Measurements from ENCODE around the gene PCDH10. TPM values are rescaled to one million over a fixed set of nuclear protein-coding genes. Genes with fewer than 3 reads are reported as not detected.
"Not testable (repeated sequence)": the region's sequence is repeated elsewhere in the genome, so short reads cannot be mapped to it uniquely, and the experiment has no call there.

The PCDH10 gene
- total RNA-seq, 2 donors from 2014 or later, result not detected

- H3K36me3 Mint-ChIP-seq (ENCODE audit: insufficient read depth in 2 of 2), result no peaks in the 10 kb centered on the region
- no peaks in the 10 kb centered on the region for H3K27me3 Mint-ChIP-seq (ENCODE audit: low read depth)
- H3K27ac Mint-ChIP-seq, result no peak overlapping the region
- H3K4me1 Mint-ChIP-seq (ENCODE audit: low read depth), result no peaks in the 10 kb centered on the region
- H3K4me3 Mint-ChIP-seq, result no peak overlapping the region
- DNase-seq (no peak), ATAC-seq (replicated peaks in 1 of 2) (no peak)
- peaks cover 8% of the 10 kb centered on the region in 2 donors for H3K9me3 Mint-ChIP-seq
Observed at GRCh38 chr4:133208694-133209285, 59.7 kb downstream of the PCDH10 start.

DNA sequence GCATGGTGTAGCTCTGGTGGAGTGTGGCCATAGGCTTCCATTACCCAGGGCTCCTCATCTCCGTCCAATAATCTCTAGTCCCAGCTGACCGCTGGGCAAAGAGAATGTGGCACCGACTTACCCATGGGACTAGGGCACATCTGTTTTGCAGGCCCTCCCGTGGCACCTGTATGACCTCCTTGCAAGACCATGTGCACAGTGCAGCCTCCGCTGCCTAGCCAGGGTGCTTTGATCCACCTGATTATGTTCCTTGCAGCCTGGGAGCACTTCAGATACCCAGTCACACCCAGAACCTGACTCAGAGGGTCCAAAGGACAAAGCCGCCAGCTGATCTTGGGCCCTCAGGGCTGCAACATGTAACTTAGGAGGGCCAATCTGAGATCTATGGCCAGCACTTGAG lies 84.8 kb downstream of the PCDH10 start:
- peaks cover 2 to 4% of the 10 kb centered on the region in 2 donors for H3K9me3 Mint-ChIP-seq
- no peak overlapping the region for H3K27ac Mint-ChIP-seq
- peaks cover 0 to 2% of the 10 kb centered on the region in 2 donors for H3K36me3 Mint-ChIP-seq (ENCODE audit: insufficient read depth in 2 of 2)
- DNase-seq, result no peak
- no peaks in the 10 kb centered on the region for H3K27me3 Mint-ChIP-seq (ENCODE audit: low read depth)
- H3K4me1 Mint-ChIP-seq (ENCODE audit: low read depth), result no peaks in the 10 kb centered on the region
- ATAC-seq (replicated peaks in 1 of 2), result no peak
- no peak overlapping the region for H3K4me3 Mint-ChIP-seq

DNA sequence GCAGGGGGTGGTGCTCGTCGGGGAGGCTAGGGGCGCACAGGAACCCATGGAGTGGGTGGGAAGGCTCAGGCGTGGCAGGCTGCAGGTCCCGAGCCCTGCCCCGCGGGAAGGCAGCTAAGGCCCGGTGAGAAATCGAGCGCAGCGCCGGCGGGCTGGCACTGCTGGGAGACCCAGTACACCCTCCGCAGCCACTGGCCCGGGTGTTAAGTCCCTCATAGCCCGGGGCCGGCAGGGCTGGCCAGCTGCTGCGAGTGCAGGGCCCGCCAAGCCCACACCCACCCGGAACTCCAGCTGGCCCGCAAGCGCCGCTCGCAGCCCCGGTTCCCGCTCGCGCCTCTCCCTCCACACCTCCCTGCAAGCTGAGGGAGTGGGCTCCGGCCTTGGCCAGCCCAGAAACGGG lies 91.4 kb downstream of the PCDH10 start:
- ATAC-seq (replicated peaks in 1 of 2); H3K4me3 Mint-ChIP-seq; H3K27ac Mint-ChIP-seq; H3K9me3 Mint-ChIP-seq; H3K27me3 Mint-ChIP-seq (ENCODE audit: low read depth); H3K4me1 Mint-ChIP-seq (ENCODE audit: low read depth); DNase-seq; H3K36me3 Mint-ChIP-seq (ENCODE audit: insufficient read depth in 2 of 2): not testable (repeated sequence)
